WTC11 (cell line): ENCODE measurements around the gene IPO9. TPM values are rescaled to one million over a fixed set of nuclear protein-coding genes. Genes with fewer than 3 reads are reported as not detected.
A peak's percentile ranks its signal among the peaks of the same experiment; 100 is the strongest.

Experiments
- ATAC-seq: fragments of 200-7000 bp; cut with Tn5 transposase; 2 replicates; pipeline ENCODE4 v1.10.0; 2021; ENCODE audit warnings: mild to moderate bottlenecking, moderate library complexity
- CTCF ChIA-PET: fragments of 300-600 bp; sonication (Branson Sonifier 250); formaldehyde crosslinking; loops from one replicate; lab custom pipeline; 2021; ENCODE audit warnings: antibody characterized with exemption; lab: Charles Lee
- POLR2A ChIA-PET: fragments of 350-600 bp; sonication (Branson Sonifier 250); formaldehyde crosslinking; loops from one replicate; lab custom pipeline; 2021; ENCODE audit warnings: antibody characterized with exemption; lab: Charles Lee
- DNase-seq: peaks from one replicate; pipeline ENCODE4 v3.0.0; 2021; ENCODE audit warnings: low spot score
- H3K27ac Mint-ChIP-seq: 2 replicates; pipeline ENCODE4 v1.8.0; 2021; ENCODE audit warnings: mixed read lengths
- H3K27me3 Mint-ChIP-seq: 2 replicates; pipeline ENCODE4 v1.8.0; 2021; ENCODE audit warnings: low read depth, mild to moderate bottlenecking, moderate library complexity, mixed read lengths
- H3K36me3 Mint-ChIP-seq: 2 replicates; pipeline ENCODE4 v1.8.0; 2021; ENCODE audit warnings: mixed read lengths
- H3K4me1 Mint-ChIP-seq: 2 replicates; pipeline ENCODE4 v1.8.0; 2022; ENCODE audit warnings: mixed read lengths
- H3K4me3 Mint-ChIP-seq: 2 replicates; pipeline ENCODE4 v1.8.0; 2021; ENCODE audit warnings: mild to moderate bottlenecking, moderate library complexity, mixed read lengths
- H3K9me3 Mint-ChIP-seq: 2 replicates; pipeline ENCODE4 v1.8.0; 2021; ENCODE audit warnings: mixed read lengths
- CBFB ChIP-seq: sonication (generic); formaldehyde crosslinking; IDR thresholded peaks from 2 replicates; pipeline ENCODE4 v1.8.1; 2022; ENCODE audit warnings: mild to moderate bottlenecking, low read depth, missing genetic modification reagents
- CDX4 ChIP-seq: fragments of 250-450 bp; sonication (Bioruptor Pico); IDR thresholded peaks from 2 replicates; pipeline ENCODE4 v1.9.0; 2021; ENCODE audit warnings: moderate library complexity, mild to moderate bottlenecking, inconsistent platforms, borderline replicate concordance
- CREB1 ChIP-seq: sonication (generic); formaldehyde crosslinking; IDR thresholded peaks from 2 replicates; pipeline ENCODE4 v1.8.0; 2023; ENCODE audit warnings: mild to moderate bottlenecking, missing genetic modification reagents
- FOXP1 ChIP-seq: sonication (generic); formaldehyde crosslinking; IDR thresholded peaks from 2 replicates; pipeline ENCODE4 v1.8.0; 2022; ENCODE audit warnings: missing genetic modification reagents, mild to moderate bottlenecking, moderate library complexity, borderline replicate concordance
- GRHL2 ChIP-seq: fragments of 250-450 bp; sonication (Bioruptor Pico); IDR thresholded peaks from 2 replicates; pipeline ENCODE4 v1.8.0; 2022; ENCODE audit warnings: mild to moderate bottlenecking, moderate library complexity; ENCODE audit not compliant: insufficient replicate concordance, severe bottlenecking
- GTF2I ChIP-seq: fragments of 250-450 bp; sonication (Bioruptor Pico); conservative IDR thresholded peaks from 2 replicates; pipeline ENCODE4 v1.4.0; 2021; ENCODE audit warnings: mild to moderate bottlenecking
- HMGXB4 ChIP-seq: sonication (generic); formaldehyde crosslinking; IDR thresholded peaks from 2 replicates; pipeline ENCODE4 v1.8.1; 2023; ENCODE audit warnings: mild to moderate bottlenecking, moderate library complexity, missing genetic modification reagents
- JAZF1 ChIP-seq: fragments of 250-450 bp; sonication (Bioruptor Pico); IDR thresholded peaks from 2 replicates; pipeline ENCODE4 v1.9.0; 2021; ENCODE audit warnings: moderate library complexity, mild to moderate bottlenecking, inconsistent platforms
- MYBL2 ChIP-seq: sonication (generic); formaldehyde crosslinking; IDR thresholded peaks from 2 replicates; pipeline ENCODE4 v1.8.1; 2023; ENCODE audit warnings: mild to moderate bottlenecking, moderate library complexity, missing genetic modification reagents
- NFE2L1 ChIP-seq: sonication (generic); formaldehyde crosslinking; IDR thresholded peaks from 2 replicates; pipeline ENCODE4 v1.8.1; 2023; ENCODE audit warnings: missing genetic modification reagents
- NR1H2 ChIP-seq: sonication (generic); formaldehyde crosslinking; IDR thresholded peaks from 2 replicates; pipeline ENCODE4 v1.9.0; 2021; ENCODE audit warnings: mild to moderate bottlenecking, moderate library complexity, missing genetic modification reagents
- OVOL2 ChIP-seq: fragments of 250-450 bp; sonication (Bioruptor Pico); IDR thresholded peaks from 2 replicates; pipeline ENCODE4 v1.9.0; 2021; ENCODE audit warnings: mild to moderate bottlenecking, borderline replicate concordance
- PRDM15 ChIP-seq: sonication (generic); formaldehyde crosslinking; IDR thresholded peaks from 2 replicates; pipeline ENCODE4 v1.8.0; 2022; ENCODE audit warnings: missing genetic modification reagents
- SMAD3 ChIP-seq: sonication (generic); formaldehyde crosslinking; IDR thresholded peaks from 2 replicates; pipeline ENCODE4 v1.8.0; 2022; ENCODE audit warnings: missing genetic modification reagents, mild to moderate bottlenecking, borderline replicate concordance
- SMAD4 ChIP-seq: sonication (generic); formaldehyde crosslinking; IDR thresholded peaks from 2 replicates; pipeline ENCODE4 v1.8.0; 2022; ENCODE audit warnings: mild to moderate bottlenecking, missing genetic modification reagents
- SOX15 ChIP-seq: fragments of 250-450 bp; sonication (Bioruptor Pico); IDR thresholded peaks from 2 replicates; pipeline ENCODE4 v1.9.0; 2021; ENCODE audit warnings: mild to moderate bottlenecking
- SP1 ChIP-seq: sonication (generic); formaldehyde crosslinking; conservative IDR thresholded peaks from 2 replicates; pipeline ENCODE4 v1.8.1; 2022; ENCODE audit warnings: missing genetic modification reagents
- ZBTB43 ChIP-seq: sonication (generic); formaldehyde crosslinking; IDR thresholded peaks from 2 replicates; pipeline ENCODE4 v1.8.1; 2023; ENCODE audit warnings: mild to moderate bottlenecking, missing genetic modification reagents
- total RNA-seq: library from RNA; stranded (reverse); gene quantifications from 3 replicates; pipeline ENCODE4 v1.2.3, GENCODE V29; 2021
- TF ChIP-seq, protein P1 (sequence below): sonication (generic); formaldehyde crosslinking; IDR thresholded peaks from 2 replicates; pipeline ENCODE4 v1.8.0; 2022; ENCODE audit warnings: mild to moderate bottlenecking, missing genetic modification reagents
- TF ChIP-seq, protein P2 (sequence below): fragments of 250-450 bp; sonication (Bioruptor Pico); IDR thresholded peaks from 2 replicates; pipeline ENCODE4 v1.9.0; 2021; ENCODE audit warnings: mild to moderate bottlenecking, borderline replicate concordance
- TF ChIP-seq, protein P3 (sequence below): sonication (generic); formaldehyde crosslinking; IDR thresholded peaks from 2 replicates; pipeline ENCODE4 v1.8.1; 2023; ENCODE audit warnings: mild to moderate bottlenecking, missing genetic modification reagents, moderate library complexity
- TF ChIP-seq, protein P4 (sequence below): fragments of 250-450 bp; sonication (Bioruptor Pico); conservative IDR thresholded peaks from 2 replicates; pipeline ENCODE4 v1.9.0; 2021; ENCODE audit warnings: mild to moderate bottlenecking

The IPO9 gene
- total RNA-seq, 1 experiment from 2014 or later = 97.2 TPM

- TF ChIP-seq ZBTB43 (no peak), SMAD4 (CRISPR knock-in tag) (no peak), SOX15 (no peak), NFE2L1 (CRISPR knock-in tag) (no peak), OVOL2 (no peak), CDX4 (CRISPR knock-in tag) (no peak), SMAD3 (CRISPR knock-in tag) (no peak), GRHL2 (no peak), GTF2I (CRISPR knock-in tag) (no peak), FOXP1 (CRISPR knock-in tag) (no peak), CBFB (CRISPR knock-in tag) (no peak), HMGXB4 (CRISPR knock-in tag) (no peak)
- TF ChIP-seq, protein P1, sequence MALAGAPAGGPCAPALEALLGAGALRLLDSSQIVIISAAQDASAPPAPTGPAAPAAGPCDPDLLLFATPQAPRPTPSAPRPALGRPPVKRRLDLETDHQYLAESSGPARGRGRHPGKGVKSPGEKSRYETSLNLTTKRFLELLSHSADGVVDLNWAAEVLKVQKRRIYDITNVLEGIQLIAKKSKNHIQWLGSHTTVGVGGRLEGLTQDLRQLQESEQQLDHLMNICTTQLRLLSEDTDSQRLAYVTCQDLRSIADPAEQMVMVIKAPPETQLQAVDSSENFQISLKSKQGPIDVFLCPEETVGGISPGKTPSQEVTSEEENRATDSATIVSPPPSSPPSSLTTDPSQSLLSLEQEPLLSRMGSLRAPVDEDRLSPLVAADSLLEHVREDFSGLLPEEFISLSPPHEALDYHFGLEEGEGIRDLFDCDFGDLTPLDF (CRISPR knock-in tag) = no peak
- TF ChIP-seq, protein P2, sequence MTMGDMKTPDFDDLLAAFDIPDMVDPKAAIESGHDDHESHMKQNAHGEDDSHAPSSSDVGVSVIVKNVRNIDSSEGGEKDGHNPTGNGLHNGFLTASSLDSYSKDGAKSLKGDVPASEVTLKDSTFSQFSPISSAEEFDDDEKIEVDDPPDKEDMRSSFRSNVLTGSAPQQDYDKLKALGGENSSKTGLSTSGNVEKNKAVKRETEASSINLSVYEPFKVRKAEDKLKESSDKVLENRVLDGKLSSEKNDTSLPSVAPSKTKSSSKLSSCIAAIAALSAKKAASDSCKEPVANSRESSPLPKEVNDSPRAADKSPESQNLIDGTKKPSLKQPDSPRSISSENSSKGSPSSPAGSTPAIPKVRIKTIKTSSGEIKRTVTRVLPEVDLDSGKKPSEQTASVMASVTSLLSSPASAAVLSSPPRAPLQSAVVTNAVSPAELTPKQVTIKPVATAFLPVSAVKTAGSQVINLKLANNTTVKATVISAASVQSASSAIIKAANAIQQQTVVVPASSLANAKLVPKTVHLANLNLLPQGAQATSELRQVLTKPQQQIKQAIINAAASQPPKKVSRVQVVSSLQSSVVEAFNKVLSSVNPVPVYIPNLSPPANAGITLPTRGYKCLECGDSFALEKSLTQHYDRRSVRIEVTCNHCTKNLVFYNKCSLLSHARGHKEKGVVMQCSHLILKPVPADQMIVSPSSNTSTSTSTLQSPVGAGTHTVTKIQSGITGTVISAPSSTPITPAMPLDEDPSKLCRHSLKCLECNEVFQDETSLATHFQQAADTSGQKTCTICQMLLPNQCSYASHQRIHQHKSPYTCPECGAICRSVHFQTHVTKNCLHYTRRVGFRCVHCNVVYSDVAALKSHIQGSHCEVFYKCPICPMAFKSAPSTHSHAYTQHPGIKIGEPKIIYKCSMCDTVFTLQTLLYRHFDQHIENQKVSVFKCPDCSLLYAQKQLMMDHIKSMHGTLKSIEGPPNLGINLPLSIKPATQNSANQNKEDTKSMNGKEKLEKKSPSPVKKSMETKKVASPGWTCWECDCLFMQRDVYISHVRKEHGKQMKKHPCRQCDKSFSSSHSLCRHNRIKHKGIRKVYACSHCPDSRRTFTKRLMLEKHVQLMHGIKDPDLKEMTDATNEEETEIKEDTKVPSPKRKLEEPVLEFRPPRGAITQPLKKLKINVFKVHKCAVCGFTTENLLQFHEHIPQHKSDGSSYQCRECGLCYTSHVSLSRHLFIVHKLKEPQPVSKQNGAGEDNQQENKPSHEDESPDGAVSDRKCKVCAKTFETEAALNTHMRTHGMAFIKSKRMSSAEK (CRISPR knock-in tag) = no peak
- TF ChIP-seq, protein P3, sequence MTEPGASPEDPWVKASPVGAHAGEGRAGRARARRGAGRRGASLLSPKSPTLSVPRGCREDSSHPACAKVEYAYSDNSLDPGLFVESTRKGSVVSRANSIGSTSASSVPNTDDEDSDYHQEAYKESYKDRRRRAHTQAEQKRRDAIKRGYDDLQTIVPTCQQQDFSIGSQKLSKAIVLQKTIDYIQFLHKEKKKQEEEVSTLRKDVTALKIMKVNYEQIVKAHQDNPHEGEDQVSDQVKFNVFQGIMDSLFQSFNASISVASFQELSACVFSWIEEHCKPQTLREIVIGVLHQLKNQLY (CRISPR knock-in tag) = no peak
- TF ChIP-seq, all 79 proteins: peak for 0
These were observed 46.6 kb upstream of the IPO9 start (continued) for GRCh38 chr1:201782353-201782752.

DNA sequence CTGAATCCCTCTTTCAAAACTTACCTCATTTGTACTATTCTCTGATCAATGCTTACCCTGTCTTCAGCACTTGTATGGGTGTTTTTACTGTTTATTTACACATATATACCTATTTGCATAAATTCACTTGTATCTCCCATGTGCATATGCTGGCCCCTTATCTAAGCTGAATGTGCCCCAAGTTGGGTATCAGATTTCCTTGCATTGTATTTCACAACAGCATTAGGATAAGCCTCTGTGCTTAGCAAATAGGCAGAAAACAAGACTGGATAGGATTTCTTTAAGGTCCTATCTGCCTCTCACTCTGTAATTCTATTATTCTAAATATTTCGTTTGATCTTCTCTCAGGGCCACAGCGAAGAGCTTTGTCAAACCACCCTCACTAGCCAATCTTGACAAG is 45.9 kb upstream of the IPO9 start:
- ATAC-seq = no peak
- H3K4me3 Mint-ChIP-seq = no peak overlapping the region
- no peaks in the 10 kb centered on the region for H3K27me3 Mint-ChIP-seq
- H3K9me3 Mint-ChIP-seq = peaks cover 19% of the 10 kb centered on the region
- POLR2A ChIA-PET = no interaction called here
- H3K27ac Mint-ChIP-seq = peak overlapping the region; percentile 26; the same call in 1 of the 2 replicates
- DNase-seq = no peak
- H3K4me1 Mint-ChIP-seq = no peaks in the 10 kb centered on the region
- peaks cover 75% of the 10 kb centered on the region for H3K36me3 Mint-ChIP-seq
- CTCF ChIA-PET = interaction anchor here (0.9 to 1.6 kb wide), 8 partner anchors 9 to 252 kb away, joined by 3 to 22 read pairs (median 6); no protein-coding TSS in a partner anchor
- TF ChIP-seq JAZF1 (CRISPR knock-in tag) = no peak
- no peak for TF ChIP-seq PRDM15 (CRISPR knock-in tag)
- no peak for TF ChIP-seq CREB1 (CRISPR knock-in tag)
- TF ChIP-seq NR1H2 (CRISPR knock-in tag) = no peak
- TF ChIP-seq, protein P4, sequence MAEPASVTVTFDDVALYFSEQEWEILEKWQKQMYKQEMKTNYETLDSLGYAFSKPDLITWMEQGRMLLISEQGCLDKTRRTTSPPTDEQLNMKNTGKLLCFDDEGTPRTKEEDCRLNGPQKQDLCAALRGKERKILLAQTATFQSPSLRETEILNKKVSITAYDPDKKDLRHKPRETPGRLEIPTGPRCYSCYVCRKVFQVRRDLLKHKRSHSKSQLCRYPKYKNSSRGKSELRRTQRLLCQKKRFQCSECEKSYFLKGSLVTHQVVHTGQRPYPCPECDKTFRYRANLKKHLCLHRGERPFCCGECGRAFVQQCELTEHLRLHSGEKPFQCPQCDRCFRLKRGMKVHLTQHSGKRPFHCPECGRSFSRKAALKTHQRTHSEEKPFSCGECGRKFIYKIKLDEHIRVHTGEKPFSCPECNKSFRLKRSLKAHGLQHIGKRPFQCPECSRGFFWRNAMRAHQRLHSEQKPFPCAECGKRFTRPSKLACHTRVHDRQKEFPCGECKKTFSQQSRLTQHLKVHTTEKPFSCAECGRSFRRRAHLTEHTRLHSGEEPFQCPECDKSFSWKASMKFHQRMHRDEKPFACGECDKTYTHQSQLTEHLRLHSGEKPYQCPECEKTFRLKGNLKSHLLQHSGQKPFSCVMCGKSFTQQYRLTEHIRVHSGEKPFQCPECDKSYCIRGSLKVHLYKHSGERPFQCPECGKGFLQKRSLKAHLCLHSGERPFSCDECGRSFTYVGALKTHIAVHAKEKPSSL (CRISPR knock-in tag) = no peak
- TF ChIP-seq SP1 (CRISPR knock-in tag) = no peak
- no peak for TF ChIP-seq MYBL2 (CRISPR knock-in tag)
